ENCODE results near the gene SFXN2.
"Not testable (repeated sequence)": the region's sequence is repeated elsewhere in the genome, so short reads cannot be mapped to it uniquely, and the experiment has no call there.

The SFXN2 gene

GRCh38 chr10:102757323-102757722 lies 42.9 kb downstream of the SFXN2 start:
- H3K4me3 ChIP-seq (ENCODE audit: low read length), result no peak overlapping the region
- TF ChIP-seq, protein P1, sequence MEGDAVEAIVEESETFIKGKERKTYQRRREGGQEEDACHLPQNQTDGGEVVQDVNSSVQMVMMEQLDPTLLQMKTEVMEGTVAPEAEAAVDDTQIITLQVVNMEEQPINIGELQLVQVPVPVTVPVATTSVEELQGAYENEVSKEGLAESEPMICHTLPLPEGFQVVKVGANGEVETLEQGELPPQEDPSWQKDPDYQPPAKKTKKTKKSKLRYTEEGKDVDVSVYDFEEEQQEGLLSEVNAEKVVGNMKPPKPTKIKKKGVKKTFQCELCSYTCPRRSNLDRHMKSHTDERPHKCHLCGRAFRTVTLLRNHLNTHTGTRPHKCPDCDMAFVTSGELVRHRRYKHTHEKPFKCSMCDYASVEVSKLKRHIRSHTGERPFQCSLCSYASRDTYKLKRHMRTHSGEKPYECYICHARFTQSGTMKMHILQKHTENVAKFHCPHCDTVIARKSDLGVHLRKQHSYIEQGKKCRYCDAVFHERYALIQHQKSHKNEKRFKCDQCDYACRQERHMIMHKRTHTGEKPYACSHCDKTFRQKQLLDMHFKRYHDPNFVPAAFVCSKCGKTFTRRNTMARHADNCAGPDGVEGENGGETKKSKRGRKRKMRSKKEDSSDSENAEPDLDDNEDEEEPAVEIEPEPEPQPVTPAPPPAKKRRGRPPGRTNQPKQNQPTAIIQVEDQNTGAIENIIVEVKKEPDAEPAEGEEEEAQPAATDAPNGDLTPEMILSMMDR (conservative IDR thresholded peaks at IDR 0.05; ENCODE audit: low read depth, low read length), result no peak
- DNase-seq (ENCODE audit: low read depth), result no peak

DNA sequence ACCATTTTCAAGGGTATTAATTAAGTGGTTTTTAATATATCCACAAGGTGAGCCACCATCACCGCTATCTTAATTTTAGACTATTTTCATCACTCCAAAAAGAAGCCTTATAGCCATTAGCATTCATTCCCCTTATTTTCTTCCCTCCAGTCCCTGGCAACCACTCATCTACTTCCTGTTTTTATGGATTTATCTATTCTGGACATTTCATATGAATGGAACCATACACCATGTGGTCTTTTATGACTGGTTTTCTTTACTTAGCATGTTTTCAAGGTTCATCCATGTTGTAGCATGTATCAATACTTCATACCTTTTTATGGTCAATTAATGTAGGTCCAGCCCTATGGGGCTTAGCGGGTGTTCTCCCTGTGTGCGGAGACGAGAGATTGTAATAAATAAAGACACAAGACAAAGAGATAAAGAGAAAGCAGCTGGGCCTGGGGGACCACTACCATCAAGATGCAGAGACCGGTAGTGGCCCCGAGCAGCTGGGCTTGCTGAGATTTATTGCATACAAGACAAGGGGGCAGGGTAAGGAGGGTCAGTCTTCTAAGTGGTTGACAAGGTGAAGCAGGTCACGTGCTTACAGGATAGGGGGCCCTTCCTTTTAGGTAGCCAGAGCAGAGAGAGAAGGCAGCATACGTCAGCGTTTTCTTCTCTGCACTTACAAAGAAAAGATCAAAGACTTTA lies 44.0 kb downstream of the SFXN2 start:
- DNase-seq (ENCODE audit: low read depth), result no peak
- H3K4me3 ChIP-seq (ENCODE audit: low read length), result no peak overlapping the region
- TF ChIP-seq, protein P1 (conservative IDR thresholded peaks at IDR 0.05; ENCODE audit: low read depth, low read length), result no peak

DNA sequence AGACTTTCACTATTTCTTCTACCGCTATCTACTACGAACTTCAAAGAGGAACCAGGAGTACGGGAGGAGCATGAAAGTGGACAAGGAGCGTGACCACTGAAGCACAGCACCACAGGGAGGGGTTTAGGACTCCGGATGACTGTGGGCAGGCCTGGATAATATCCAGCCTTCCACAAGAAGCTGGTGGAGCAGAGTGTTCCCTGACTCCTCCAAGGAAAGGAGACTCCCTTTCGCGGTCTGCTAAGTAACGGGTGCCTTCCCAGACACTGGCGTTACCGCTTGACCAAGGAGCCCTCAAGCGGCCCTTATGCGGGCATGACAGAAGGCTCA lies 44.5 kb downstream of the SFXN2 start:
- H3K4me3 ChIP-seq (ENCODE audit: low read length); DNase-seq (ENCODE audit: low read depth): not testable (repeated sequence)

GRCh38 chr10:102759497-102760210 lies 45.2 kb downstream of the SFXN2 start:
- TF ChIP-seq, protein P1 (conservative IDR thresholded peaks at IDR 0.05; ENCODE audit: low read depth, low read length), result no peak
- no peak for DNase-seq (ENCODE audit: low read depth)

GRCh38 chr10:102761981-102762380 lies 47.5 kb downstream of the SFXN2 start:
- DNase-seq (ENCODE audit: low read depth), result no peak
- no peak overlapping the region for H3K4me3 ChIP-seq (ENCODE audit: low read length)
- TF ChIP-seq, protein P1 (conservative IDR thresholded peaks at IDR 0.05; ENCODE audit: low read depth, low read length), result no peak

More at GRCh38 chr10:102759497-102760210, 45.2 kb downstream of the SFXN2 start:
- H3K4me3 ChIP-seq (ENCODE audit: low read length), result no peak overlapping the region

DNA sequence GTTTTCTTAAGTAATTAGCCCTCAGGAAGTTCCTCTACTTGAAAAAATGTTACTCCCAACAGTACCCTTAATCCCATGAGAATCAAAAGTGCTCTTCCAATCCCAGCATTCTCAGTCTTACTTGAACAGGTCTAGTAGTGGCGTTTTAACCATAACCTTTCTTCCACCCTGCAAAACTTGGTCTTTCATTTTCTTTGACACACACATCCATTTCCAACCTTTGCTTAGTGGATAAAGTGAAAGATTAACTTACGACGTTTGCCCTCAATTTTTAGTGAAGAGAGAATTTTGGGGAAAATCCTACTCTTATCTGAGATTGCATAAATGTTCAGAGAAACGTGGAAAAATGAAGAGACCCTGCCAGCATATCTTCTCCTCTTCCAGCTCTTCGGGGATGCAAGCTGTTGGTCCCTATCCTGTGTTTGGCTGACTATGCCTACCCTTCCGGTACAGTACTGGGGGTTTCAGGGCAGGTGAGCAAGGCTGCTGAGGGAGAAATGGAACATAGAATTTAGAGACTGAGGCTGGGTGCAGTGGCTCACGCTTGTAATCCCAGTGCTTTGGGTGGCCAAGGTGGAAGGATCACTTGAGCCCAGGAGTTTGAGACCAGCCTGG lies 48.1 kb downstream of the SFXN2 start:
- no peak overlapping the region for H3K4me3 ChIP-seq (ENCODE audit: low read length)
- DNase-seq (ENCODE audit: low read depth), result no peak
- TF ChIP-seq, protein P1 (conservative IDR thresholded peaks at IDR 0.05; ENCODE audit: low read depth, low read length), result no peak

- TF ChIP-seq, protein P1 (conservative IDR thresholded peaks at IDR 0.05; ENCODE audit: low read depth, low read length), result no peak
- H3K4me3 ChIP-seq (ENCODE audit: low read length), result no peak overlapping the region
- no peak for DNase-seq (ENCODE audit: low read depth)
Observed at GRCh38 chr10:102763037-102763607, 48.7 kb downstream of the SFXN2 start.

Measured in retinal pigment epithelial cell (primary cell).